ENCODE data around the gene DCXR. TPM values are rescaled to one million over a fixed set of nuclear protein-coding genes. Genes with fewer than 3 reads are reported as not detected.

Gene DCXR
- total RNA-seq, 4 donors from 2014 or later = 78.6 to 135 (median 102) TPM

DNA sequence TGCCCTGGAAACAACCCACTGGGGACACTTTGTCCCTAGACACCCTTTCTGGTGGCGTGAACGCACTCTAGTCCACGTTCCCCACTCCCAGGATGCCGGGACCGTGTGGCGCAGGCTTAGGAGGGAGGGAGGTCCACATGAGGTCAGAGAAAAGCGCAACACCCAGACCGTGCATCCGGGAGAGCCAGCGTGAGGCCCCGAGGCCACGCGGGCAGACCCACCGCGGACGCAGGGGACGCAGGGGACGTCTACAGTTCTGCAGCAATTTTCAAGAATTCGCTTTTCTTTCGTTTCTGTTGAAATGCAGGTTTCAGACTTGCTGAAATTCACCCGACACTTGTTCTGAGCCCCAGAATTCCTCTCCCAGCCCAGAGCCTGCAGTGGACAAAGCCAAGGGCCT, 9.4 kb upstream of the DCXR start:
- WGBS = 87% methylated on average over 21 of the region's 21 CpGs
- Histone ChIP-seq H3K27ac (replicated peaks in 1 of 4) (no peak overlapping the region), H3K9me3 (no peaks in the 10 kb centered on the region), H3K27me3 (no peaks in the 10 kb centered on the region), H3K4me3 (no peak overlapping the region), H3K36me3 (peaks cover 11 to 40% (median 35%) of the 10 kb centered on the region in 4 donors), H3K4me1 (peaks cover 10 to 27% (median 22%) of the 10 kb centered on the region in 4 donors)
- intact Hi-C loops (cut with DNase I) = no loop called here
- TF ChIP-seq, protein P1, sequence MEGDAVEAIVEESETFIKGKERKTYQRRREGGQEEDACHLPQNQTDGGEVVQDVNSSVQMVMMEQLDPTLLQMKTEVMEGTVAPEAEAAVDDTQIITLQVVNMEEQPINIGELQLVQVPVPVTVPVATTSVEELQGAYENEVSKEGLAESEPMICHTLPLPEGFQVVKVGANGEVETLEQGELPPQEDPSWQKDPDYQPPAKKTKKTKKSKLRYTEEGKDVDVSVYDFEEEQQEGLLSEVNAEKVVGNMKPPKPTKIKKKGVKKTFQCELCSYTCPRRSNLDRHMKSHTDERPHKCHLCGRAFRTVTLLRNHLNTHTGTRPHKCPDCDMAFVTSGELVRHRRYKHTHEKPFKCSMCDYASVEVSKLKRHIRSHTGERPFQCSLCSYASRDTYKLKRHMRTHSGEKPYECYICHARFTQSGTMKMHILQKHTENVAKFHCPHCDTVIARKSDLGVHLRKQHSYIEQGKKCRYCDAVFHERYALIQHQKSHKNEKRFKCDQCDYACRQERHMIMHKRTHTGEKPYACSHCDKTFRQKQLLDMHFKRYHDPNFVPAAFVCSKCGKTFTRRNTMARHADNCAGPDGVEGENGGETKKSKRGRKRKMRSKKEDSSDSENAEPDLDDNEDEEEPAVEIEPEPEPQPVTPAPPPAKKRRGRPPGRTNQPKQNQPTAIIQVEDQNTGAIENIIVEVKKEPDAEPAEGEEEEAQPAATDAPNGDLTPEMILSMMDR (IDR thresholded peaks at IDR 0.05) = no peak
- no peak for TF ChIP-seq POLR2A (IDR thresholded peaks at IDR 0.05; ENCODE audit: low read depth)
- no peak for TF ChIP-seq POLR2AphosphoS5 (IDR thresholded peaks at IDR 0.05)
- no peak for TF ChIP-seq EP300 (IDR thresholded peaks at IDR 0.05)
- no peak for DNase-seq (ENCODE audit: extremely low spot score)

- intact Hi-C loops (cut with DNase I) = no loop called here
- WGBS = 73% methylated on average over 9 of the region's 14 CpGs
- TF ChIP-seq POLR2AphosphoS5 (IDR thresholded peaks at IDR 0.05) = no peak
- TF ChIP-seq POLR2A (IDR thresholded peaks at IDR 0.05; ENCODE audit: low read depth) = no peak
- TF ChIP-seq, protein P1 (IDR thresholded peaks at IDR 0.05) = no peak
- TF ChIP-seq EP300 (IDR thresholded peaks at IDR 0.05) = no peak
- Histone ChIP-seq H3K36me3 (peaks cover 11 to 40% (median 35%) of the 10 kb centered on the region in 4 donors), H3K27ac (replicated peaks in 1 of 4) (no peak overlapping the region), H3K27me3 (no peaks in the 10 kb centered on the region), H3K9me3 (no peaks in the 10 kb centered on the region), H3K4me3 (no peak overlapping the region), H3K4me1 (peaks cover 10 to 24% (median 20%) of the 10 kb centered on the region in 4 donors)
- DNase-seq (ENCODE audit: extremely low spot score) = no peak
These were observed 8.5 kb upstream of the DCXR start for GRCh38 chr17:82045936-82046484.

DNA sequence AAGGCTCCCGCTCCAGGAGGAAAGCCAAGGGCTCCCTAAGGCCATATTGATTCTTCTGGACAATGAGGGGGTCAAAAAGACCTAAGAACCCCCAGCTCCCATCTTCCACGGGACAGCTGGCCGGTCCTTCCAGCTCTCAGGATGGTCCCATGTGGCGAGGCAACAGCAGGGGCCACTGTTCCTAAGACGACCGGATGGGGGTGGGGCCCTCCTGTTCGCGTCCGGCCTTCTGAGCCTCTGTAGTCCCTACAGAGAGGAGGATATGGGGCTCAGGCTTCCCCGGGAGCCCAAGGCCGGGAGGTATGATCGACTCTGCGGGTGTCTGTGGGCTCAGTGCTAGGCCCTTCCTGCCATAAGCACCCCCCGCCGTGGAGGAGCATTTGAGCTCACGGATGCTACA, 6.0 kb upstream of the DCXR start:
- Histone ChIP-seq H3K27ac (replicated peaks in 1 of 4) (no peak overlapping the region), H3K36me3 (peaks cover 11 to 20% (median 18%) of the 10 kb centered on the region in 4 donors), H3K9me3 (no peaks in the 10 kb centered on the region), H3K4me3 (no peak overlapping the region), H3K27me3 (no peaks in the 10 kb centered on the region), H3K4me1 (no peaks in the 10 kb centered on the region)
- intact Hi-C loops (cut with DNase I) = no loop called here
- 72% methylated on average over 12 of the region's 16 CpGs for WGBS
- TF ChIP-seq, protein P1 (IDR thresholded peaks at IDR 0.05) = no peak
- TF ChIP-seq POLR2A (IDR thresholded peaks at IDR 0.05; ENCODE audit: low read depth) (no peak), EP300 (IDR thresholded peaks at IDR 0.05) (no peak), POLR2AphosphoS5 (IDR thresholded peaks at IDR 0.05) (no peak)
- no peak for DNase-seq (ENCODE audit: extremely low spot score)

DNA sequence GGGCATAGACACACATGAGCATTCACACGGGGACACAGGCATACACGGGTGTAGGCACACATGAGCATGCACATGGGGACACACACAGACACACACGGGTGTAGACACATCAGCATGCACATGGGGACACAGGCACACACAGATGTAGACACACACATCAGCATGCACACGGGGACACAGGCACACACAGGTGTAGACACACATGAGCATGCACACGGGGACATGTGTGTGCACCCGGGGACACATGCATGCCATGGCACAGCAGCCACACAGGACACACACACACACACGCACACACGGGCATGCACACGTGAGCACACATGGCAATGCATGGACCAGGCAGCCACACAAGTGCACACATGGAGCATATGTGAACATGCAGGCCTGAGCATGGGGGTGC, 5.2 kb upstream of the DCXR start:
- Histone ChIP-seq H3K4me3 (no peak overlapping the region), H3K36me3 (peaks cover 6 to 11% (median 10%) of the 10 kb centered on the region in 4 donors), H3K27ac (replicated peaks in 1 of 4) (no peak overlapping the region), H3K4me1 (peaks cover 4 to 8% (median 6%) of the 10 kb centered on the region in 4 donors), H3K9me3 (no peaks in the 10 kb centered on the region), H3K27me3 (no peaks in the 10 kb centered on the region)
- DNase-seq (ENCODE audit: extremely low spot score) = no peak
- WGBS = 97% methylated on average over 5 of the region's 9 CpGs
- intact Hi-C loops (cut with DNase I) = no loop called here
- TF ChIP-seq EP300 (IDR thresholded peaks at IDR 0.05) (no peak), POLR2AphosphoS5 (IDR thresholded peaks at IDR 0.05) (no peak)

GRCh38 chr17:82041144-82041814, 3.8 kb upstream of the DCXR start:
- DNase-seq (ENCODE audit: extremely low spot score) = no peak
- H3K4me3 ChIP-seq = no peak overlapping the region
- TF ChIP-seq POLR2AphosphoS5 (IDR thresholded peaks at IDR 0.05) (no peak), POLR2A (IDR thresholded peaks at IDR 0.05; ENCODE audit: low read depth) (no peak), EP300 (IDR thresholded peaks at IDR 0.05) (no peak)
- TF ChIP-seq, protein P1 (IDR thresholded peaks at IDR 0.05) = no peak
- H3K4me1 ChIP-seq = peaks cover 9 to 15% (median 13%) of the 10 kb centered on the region in 4 donors
- H3K9me3 ChIP-seq = no peaks in the 10 kb centered on the region
- H3K27ac ChIP-seq (replicated peaks in 1 of 4) = no peak overlapping the region
- intact Hi-C loops (cut with DNase I) = no loop called here
- H3K27me3 ChIP-seq = no peaks in the 10 kb centered on the region
- no peaks in the 10 kb centered on the region for H3K36me3 ChIP-seq
- WGBS = 87% methylated on average over 17 of the region's 17 CpGs
